C1 segment of cervical spinal cord (tissue), 14 donors: ENCODE data around the gene GBP3.
"Not testable (repeated sequence)": the region's sequence is repeated elsewhere in the genome, so short reads cannot be mapped to it uniquely, and the experiment has no call there.

Experiments used
- DNase-seq, 14 donors: peaks; one replicate each; lab custom pipeline; 2025; lab: John Stamatoyannopoulos, UW

Gene GBP3

GRCh38 chr1:89022167-89022959 is at the start of gene GBP3:
TSS of gene GBP3 (minus strand) at chr1:89022866. CDS start at chr1:89020721, 2,145 bp downstream.
- DNase-seq, result no peak

- DNase-seq, result no peak
Measured at GRCh38 chr1:89070509-89070908, 47.8 kb upstream of the GBP3 start.

- DNase-seq, result no peak
Measured at GRCh38 chr1:89069951-89070350, 47.3 kb upstream of the GBP3 start.

- no peak for DNase-seq
Measured at GRCh38 chr1:89068291-89068690, 45.6 kb upstream of the GBP3 start.

- DNase-seq, result peak in 1 of 14 donors; percentile 6
Measured at GRCh38 chr1:89065079-89065868, 42.6 kb upstream of the GBP3 start, which contains the start of gene GBP1. TSS of gene GBP1 (minus strand) at chr1:89065208. CDS start at chr1:89063234, 1,974 bp downstream.

GRCh38 chr1:89064632-89065031 is 42.0 kb upstream of the GBP3 start:
- no peak for DNase-seq

- DNase-seq, result no peak
Measured at GRCh38 chr1:89063094-89063493, 40.4 kb upstream of the GBP3 start.

GRCh38 chr1:89060091-89060490 is 37.4 kb upstream of the GBP3 start:
- DNase-seq, result no peak

- no peak for DNase-seq
Measured at GRCh38 chr1:89051955-89052312, 29.3 kb upstream of the GBP3 start.

GRCh38 chr1:89051300-89051954 is 28.8 kb upstream of the GBP3 start:
- DNase-seq, result no peak

- DNase-seq, result no peak
Measured at GRCh38 chr1:89050649-89051033, 28.0 kb upstream of the GBP3 start.

- not testable (repeated sequence) for DNase-seq
Measured at GRCh38 chr1:89049901-89050648, 27.4 kb upstream of the GBP3 start.

GRCh38 chr1:89049187-89049586 is 26.5 kb upstream of the GBP3 start:
- DNase-seq, result not testable (repeated sequence)

- DNase-seq, result no peak
Measured at GRCh38 chr1:89047734-89048133, 25.1 kb upstream of the GBP3 start.

GRCh38 chr1:89046318-89047183 is 23.9 kb upstream of the GBP3 start:
- not testable (repeated sequence) for DNase-seq

GRCh38 chr1:89044970-89045721 is 22.5 kb upstream of the GBP3 start:
- DNase-seq, result no peak

- DNase-seq, result no peak
Measured at GRCh38 chr1:89043940-89044339, 21.3 kb upstream of the GBP3 start.

GRCh38 chr1:89042491-89042890 is 19.8 kb upstream of the GBP3 start:
- peak in 2 of 14 donors; percentile 5 to 8 for DNase-seq

- DNase-seq, result no peak
Measured at GRCh38 chr1:89041721-89042120, 19.1 kb upstream of the GBP3 start.

GRCh38 chr1:89041119-89041641 is 18.5 kb upstream of the GBP3 start:
- no peak for DNase-seq
